A549 (cell line): ENCODE data around the gene RIC1. TPM values are rescaled to one million over a fixed set of nuclear protein-coding genes. Genes with fewer than 3 reads are reported as not detected.

Experiments
- ATAC-seq, 2 experiments: fragments of 200-7000 bp in 1 of 2; fragments of >200 bp in 1 of 2; cut with Nextera tagmentation in 1 of 2; cut with Tn5 transposase in 1 of 2; 3 replicates each; pipeline versions ENCODE4 v1.8.0 to v1.9.1; 2018 to 2020; ENCODE audit warnings: mild to moderate bottlenecking in 1 of 2, moderate library complexity in 1 of 2
- CTCF ChIA-PET: fragments of 300-600 bp; sonication (Branson Sonifier 250); formaldehyde crosslinking; extraction: SDS; loops from one replicate; lab custom pipeline; 2021; ENCODE audit warnings: antibody characterized with exemption, inconsistent platforms; lab: Yijun Ruan, JAX
- POLR2A ChIA-PET: fragments of 350-600 bp; formaldehyde crosslinking; extraction: SDS; loops from one replicate; lab custom pipeline; 2021; ENCODE audit warnings: antibody characterized with exemption, inconsistent platforms; lab: Yijun Ruan, JAX
- DNase-seq, 2 experiments: peaks; one replicate each; pipeline versions ENCODE4 v3.0.0 to v3.0.0-alpha.2; 2011 to 2016; ENCODE audit warnings: low read depth in 1 of 2, low spot score in 1 of 2
- FAIRE-seq: peaks from 2 replicates; lab custom pipeline; 2011; peaks lifted over from hg19 to GRCh38; lab: Jason Lieb, UNC
- H3K27ac ChIP-seq, 2 experiments: fragments of >200 bp; sonication (Bioruptor Twin); formaldehyde crosslinking; 3 replicates each; pipeline ENCODE4 v1.5.1; 2016 to 2017
- H3K4me1 ChIP-seq: fragments of >200 bp; sonication (Bioruptor Twin); formaldehyde crosslinking; 3 replicates; pipeline ENCODE4 v1.6.1; 2016
- H3K4me2 ChIP-seq: fragments of >200 bp; sonication (Bioruptor Twin); formaldehyde crosslinking; 3 replicates; pipeline ENCODE4 v1.6.1; 2016
- H3K4me3 ChIP-seq: fragments of >200 bp; sonication (Bioruptor Twin); formaldehyde crosslinking; 3 replicates; pipeline ENCODE4 v1.5.1; 2016
- H3K9me3 ChIP-seq: fragments of >200 bp; sonication (Bioruptor Twin); formaldehyde crosslinking; 3 replicates; pipeline ENCODE4 v1.6.1; 2016
- CHD4 ChIP-seq: fragments of 200-600 bp; sonication (generic); IDR thresholded peaks from 2 replicates; pipeline ENCODE4 v1.6.1; 2016; ENCODE audit warnings: antibody characterized with exemption, mild to moderate bottlenecking, borderline replicate concordance
- EHF ChIP-seq: fragments of 250-450 bp; sonication (Bioruptor Pico); IDR thresholded peaks from 2 replicates; pipeline ENCODE4 v1.5.0; 2020; ENCODE audit warnings: mild to moderate bottlenecking
- EP300 ChIP-seq, 2 experiments: fragments of >200 bp; sonication (Bioruptor Twin); formaldehyde crosslinking; IDR thresholded peaks; 2 replicates in 1 of 2; 3 replicates in 1 of 2; pipeline ENCODE4 v1.6.1; 2016 to 2017
- FOSB ChIP-seq: fragments of 250-450 bp; sonication (Bioruptor Pico); IDR thresholded peaks from 2 replicates; pipeline ENCODE4 v1.5.0; 2020; ENCODE audit warnings: mild to moderate bottlenecking, moderate library complexity
- FOXS1 ChIP-seq: fragments of 250-450 bp; sonication (Bioruptor Pico); IDR thresholded peaks from 2 replicates; pipeline ENCODE4 v1.5.0; 2020; ENCODE audit warnings: mild to moderate bottlenecking, moderate library complexity
- HOXB13 ChIP-seq: fragments of 250-450 bp; sonication (Bioruptor Pico); IDR thresholded peaks from 2 replicates; pipeline ENCODE4 v1.5.0; 2020; ENCODE audit warnings: low read depth, mild to moderate bottlenecking, moderate library complexity
- KDM1A ChIP-seq: fragments of 200-600 bp; sonication (generic); IDR thresholded peaks from 2 replicates; pipeline ENCODE4 v1.6.1; 2016; ENCODE audit warnings: low read depth, mild to moderate bottlenecking
- MAZ ChIP-seq: fragments of 150-350 bp; IDR thresholded peaks from 2 replicates; pipeline ENCODE4 v1.6.1; 2014; ENCODE audit warnings: antibody characterized with exemption, low read depth, low read length, borderline replicate concordance
- NFE2L2 ChIP-seq: fragments of 150-350 bp; conservative IDR thresholded peaks from 2 replicates; pipeline ENCODE4 v1.6.1; 2014; ENCODE audit warnings: low read length
- NR3C1 ChIP-seq: fragments of >200 bp; sonication (Bioruptor Twin); formaldehyde crosslinking; IDR thresholded peaks from 3 replicates; pipeline ENCODE4 v1.6.1; 2017
- POLR2A ChIP-seq: IDR thresholded peaks from 2 replicates; pipeline ENCODE4 v1.6.1; 2012; ENCODE audit warnings: mild to moderate bottlenecking, low read length
- RCOR1 ChIP-seq: fragments of 150-350 bp; IDR thresholded peaks from 2 replicates; pipeline ENCODE4 v1.6.1; 2014; ENCODE audit warnings: antibody characterized with exemption, low read length, low read depth
- RNF2 ChIP-seq: fragments of 200-600 bp; sonication (generic); IDR thresholded peaks from 2 replicates; pipeline ENCODE4 v1.6.1; 2016; ENCODE audit warnings: low read depth, mild to moderate bottlenecking, antibody characterized with exemption, moderate library complexity, borderline replicate concordance
- SREBF2 ChIP-seq: fragments of 450-650 bp; IDR thresholded peaks from 2 replicates; pipeline ENCODE4 v1.6.1; 2014; ENCODE audit warnings: mild to moderate bottlenecking, moderate library complexity
- TP53 ChIP-seq: fragments of 250-450 bp; sonication (Bioruptor Pico); IDR thresholded peaks from 2 replicates; pipeline ENCODE4 v1.5.0; 2021; ENCODE audit warnings: mild to moderate bottlenecking, moderate library complexity
- ZFP36 ChIP-seq: fragments of 450-650 bp; IDR thresholded peaks from 2 replicates; pipeline ENCODE4 v1.6.1; 2014; ENCODE audit warnings: borderline replicate concordance; ENCODE audit not compliant: partially characterized antibody
- ZNF302 ChIP-seq: fragments of 250-450 bp; sonication (Bioruptor Pico); IDR thresholded peaks from 2 replicates; pipeline ENCODE4 v1.9.0; 2021; ENCODE audit warnings: inconsistent platforms, mild to moderate bottlenecking, moderate library complexity
- WGBS: methylation state at CpG from one replicate; pipeline ENCODE4 v1.1.6; 2017; ENCODE audit errors: missing lambda C conversion rate; 5-methylcytosine and 5-hydroxymethylcytosine counted together
- polyA plus RNA-seq, 4 experiments: library from polyadenylated mRNA; depleted of rRNA in 3 of 4; stranded (reverse); fragments of >200 nt; fragmentation: RNase III in 1 of 4; extraction: RNeasy Plus Mini Kit Qiagen cat#74134 plus additional on column Dnase treatment in 1 of 4; gene quantifications; 2 replicates in 3 of 4; 3 replicates in 1 of 4; pipeline ENCODE4 v1.2.3, GENCODE V29; 2011 to 2017
- TF ChIP-seq, protein P1 (sequence below): fragments of 250-450 bp; sonication (Bioruptor Pico); IDR thresholded peaks from 2 replicates; pipeline ENCODE4 v1.5.0; 2020; ENCODE audit warnings: low read depth, mild to moderate bottlenecking, moderate library complexity
- TF ChIP-seq, protein P2 (sequence below): fragments of 450-650 bp; IDR thresholded peaks from 2 replicates; pipeline ENCODE4 v1.6.1; 2014; ENCODE audit warnings: antibody characterized with exemption

Gene RIC1
- polyA plus RNA-seq, 2 of the 4 experiments (the other 2 are of a cell fraction) = 10.7 to 26.8 TPM

DNA sequence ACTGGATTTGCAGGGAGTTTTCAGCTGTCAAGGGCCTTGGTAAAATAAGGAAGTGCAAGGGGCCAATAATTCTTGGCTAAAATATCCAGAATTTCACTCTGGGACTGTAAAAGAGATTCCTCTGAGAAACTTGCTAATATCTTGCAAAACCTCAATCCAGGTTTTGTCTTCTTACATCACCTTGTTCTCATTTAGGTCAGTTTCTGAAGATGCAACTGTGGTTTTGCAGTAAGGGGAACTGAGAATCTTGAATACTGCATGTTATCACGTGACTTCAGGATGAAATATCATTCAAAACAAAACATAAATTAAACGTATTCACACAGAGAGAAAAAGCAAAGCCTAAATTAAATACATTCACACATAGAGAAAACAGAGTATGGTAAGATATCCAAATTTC, 35.0 kb upstream of the RIC1 start:
- CTCF ChIA-PET = interaction anchor here (0.6 to 7.9 kb wide), 4 partner anchors 11 to 408 kb away, joined by 4 to 48 read pairs (median 4); partner anchors contain the start of gene CD274
- no peak for ATAC-seq

DNA sequence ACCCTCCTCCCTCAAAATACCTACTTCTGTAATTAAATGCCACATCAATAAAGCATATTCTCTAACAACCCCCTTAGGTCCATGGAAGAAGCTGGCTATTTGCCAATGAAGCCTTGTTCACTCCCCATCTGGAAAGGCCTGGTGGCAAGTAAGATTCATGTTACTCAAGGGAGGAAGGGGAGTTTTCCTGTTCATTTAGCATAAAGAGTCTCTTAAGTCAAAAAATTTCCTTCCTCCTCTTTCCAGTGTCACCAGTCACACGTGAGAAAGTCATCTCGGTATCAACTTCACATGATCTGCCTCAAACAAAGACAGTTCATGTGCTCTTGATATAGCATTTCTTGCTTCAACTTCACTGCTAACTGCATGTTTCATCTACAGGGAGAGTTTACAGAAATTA, 32.7 kb upstream of the RIC1 start:
- H3K4me1 ChIP-seq = no peaks in the 10 kb centered on the region
- H3K9me3 ChIP-seq = no peaks in the 10 kb centered on the region
- ATAC-seq (no peak), FAIRE-seq (no peak), DNase-seq (no peak)
- POLR2A ChIA-PET = no interaction called here
- H3K4me3 ChIP-seq = no peak overlapping the region
- CTCF ChIA-PET = interaction anchor here (1.0 to 7.9 kb wide), 7 partner anchors 120 to 834 kb away, joined by 3 to 48 read pairs (median 5); partner anchors contain the start of genes CD274 and INSL6
- no peak overlapping the region for H3K27ac ChIP-seq
- WGBS = 84% methylated on average over 2 of the region's 2 CpGs
- H3K4me2 ChIP-seq = no peak overlapping the region
- no peak for TF ChIP-seq TP53 (CRISPR knock-in tag)
- TF ChIP-seq EP300 (IDR thresholded peaks at IDR 0.05) = no peak

More for the DNA sequence above, 35.0 kb upstream of the RIC1 start:
- WGBS = 60% methylated on average over 2 of the region's 2 CpGs
- POLR2A ChIA-PET = no interaction called here
- TF ChIP-seq ZFP36 (no peak), EHF (CRISPR knock-in tag) (no peak), NFE2L2 (no peak), ZNF302 (CRISPR knock-in tag) (no peak)
- TF ChIP-seq, all 56 proteins: peak for 0
- DNase-seq (no peak), FAIRE-seq (no peak)
- no peak overlapping the region for H3K4me3 ChIP-seq
- H3K4me1 ChIP-seq = no peaks in the 10 kb centered on the region
- H3K9me3 ChIP-seq = no peaks in the 10 kb centered on the region
- no peak overlapping the region for H3K27ac ChIP-seq
- no peak overlapping the region for H3K4me2 ChIP-seq

DNA sequence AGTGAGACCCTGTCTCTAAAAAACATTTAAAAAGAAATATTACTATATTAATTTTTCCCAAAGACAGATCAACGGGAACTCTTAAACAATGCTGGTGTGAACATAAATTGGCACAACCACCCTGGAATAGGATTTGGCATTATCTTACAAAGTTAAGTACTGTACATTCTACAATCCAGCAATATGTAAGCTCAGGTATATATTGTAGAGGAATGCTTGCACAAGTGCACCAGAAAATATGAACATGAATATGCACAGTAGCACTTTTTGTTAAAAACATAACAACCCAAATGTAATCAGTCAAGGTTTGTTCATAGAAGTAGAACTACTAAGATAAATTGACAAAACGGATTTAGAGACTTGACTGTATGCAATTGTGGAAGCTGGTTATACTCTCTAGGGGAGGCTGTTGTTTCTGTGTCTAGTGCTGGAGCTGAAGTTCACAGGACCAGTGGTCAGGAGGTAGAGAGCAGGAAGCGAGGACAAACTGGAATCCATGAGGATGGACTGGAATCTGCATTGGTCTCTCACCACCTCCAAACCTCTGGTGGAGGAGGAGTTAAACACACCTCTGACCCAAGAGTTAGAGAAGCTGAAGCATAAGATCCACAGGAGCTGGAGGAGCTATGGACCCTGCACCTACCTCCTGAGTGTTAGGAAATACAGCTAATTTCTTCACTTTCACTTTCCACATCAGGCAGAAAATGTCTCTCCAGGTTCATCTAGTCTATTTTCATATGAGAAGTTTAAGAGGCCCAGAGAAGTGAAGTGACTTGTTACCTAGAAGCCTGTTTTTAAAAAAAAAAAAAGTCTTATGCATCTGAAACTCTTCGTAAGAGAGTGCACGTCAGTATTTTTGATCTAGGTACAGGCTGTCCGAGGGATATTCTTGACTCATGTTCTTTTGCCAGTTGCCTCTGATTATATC, 20.3 kb upstream of the RIC1 start:
- TF ChIP-seq CHD4 = no peak
- TF ChIP-seq RNF2 = no peak
- no peak for TF ChIP-seq HOXB13 (CRISPR knock-in tag)
- Histone ChIP-seq H3K27ac (no peak overlapping the region), H3K9me3 (no peaks in the 10 kb centered on the region), H3K4me1 (no peaks in the 10 kb centered on the region), H3K4me3 (no peak overlapping the region), H3K4me2 (peak overlapping the region; percentile 18; the same call in 1 of the 3 replicates)
- ATAC-seq (peak; percentile 19 to 71; a peak in 3 of 6 replicates), DNase-seq (no peak), FAIRE-seq (peak; percentile 82)
- WGBS = 80% methylated on average over 6 of the region's 6 CpGs
- ChIA-PET POLR2A (interaction anchor here (0.7 to 0.8 kb wide), 2 partner anchors 13 to 15 kb away, joined by 3 to 4 read pairs; no protein-coding TSS in a partner anchor), CTCF (interaction anchor here (0.7 to 1.5 kb wide), 4 partner anchors 8 to 1763 kb away, joined by 3 to 6 read pairs (median 5); no protein-coding TSS in a partner anchor)

DNA sequence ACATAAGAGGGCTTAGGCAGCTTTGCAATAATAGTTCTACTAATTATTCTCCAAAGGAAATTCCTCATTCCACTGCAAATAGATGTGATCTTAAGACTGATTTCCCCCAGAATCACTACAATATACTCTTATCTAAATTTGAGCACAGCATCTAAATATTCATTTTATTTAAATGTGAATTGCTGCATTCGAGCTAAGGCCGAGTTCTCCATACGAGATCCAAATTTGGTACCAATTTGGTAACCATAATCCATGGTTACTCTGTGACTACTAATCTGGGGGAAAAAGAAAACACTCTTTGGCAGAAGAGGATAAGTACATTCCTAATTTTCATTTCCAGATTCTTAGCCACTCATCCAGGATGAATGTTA, 19.7 kb upstream of the RIC1 start:
- Histone ChIP-seq H3K9me3 (no peaks in the 10 kb centered on the region), H3K4me3 (no peak overlapping the region), H3K27ac (no peak overlapping the region), H3K4me2 (peak overlapping the region; percentile 18; the same call in 1 of the 3 replicates), H3K4me1 (no peaks in the 10 kb centered on the region)
- TF ChIP-seq, protein P1, sequence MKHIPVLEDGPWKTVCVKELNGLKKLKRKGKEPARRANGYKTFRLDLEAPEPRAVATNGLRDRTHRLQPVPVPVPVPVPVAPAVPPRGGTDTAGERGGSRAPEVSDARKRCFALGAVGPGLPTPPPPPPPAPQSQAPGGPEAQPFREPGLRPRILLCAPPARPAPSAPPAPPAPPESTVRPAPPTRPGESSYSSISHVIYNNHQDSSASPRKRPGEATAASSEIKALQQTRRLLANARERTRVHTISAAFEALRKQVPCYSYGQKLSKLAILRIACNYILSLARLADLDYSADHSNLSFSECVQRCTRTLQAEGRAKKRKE = no peak
- no peak for FAIRE-seq
- CTCF ChIA-PET = interaction anchor here (1.5 to 1.6 kb wide), 2 partner anchors 9 to 19 kb away, joined by 4 to 6 read pairs; no protein-coding TSS in a partner anchor
- POLR2A ChIA-PET = interaction anchor here (0.8 kb wide), 1 partner anchor 12 kb away, joined by 3 read pairs; no protein-coding TSS in a partner anchor
- WGBS = 87% methylated on average over 3 of the region's 3 CpGs
- no peak for ATAC-seq
- DNase-seq = no peak

DNA sequence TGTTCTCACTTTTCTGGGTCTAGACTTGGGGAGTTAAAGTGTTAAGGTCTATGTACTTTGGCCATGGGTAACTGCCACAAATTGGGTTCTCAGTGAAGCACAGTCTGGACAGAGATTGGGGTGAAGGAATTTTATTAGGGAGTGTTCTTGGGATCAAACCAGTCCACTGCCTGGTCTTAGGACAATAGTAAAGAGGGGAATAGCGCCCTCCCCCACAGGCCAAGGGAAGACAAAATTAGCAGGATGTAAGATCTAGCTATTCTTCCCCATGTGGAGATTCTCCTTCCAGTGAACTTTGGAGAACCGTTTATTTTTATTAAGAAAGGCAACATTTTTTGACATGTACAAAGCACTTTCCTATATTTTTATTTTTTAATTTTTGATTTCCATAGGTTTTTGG, 18.4 kb upstream of the RIC1 start:
- ATAC-seq (no peak), DNase-seq (no peak), FAIRE-seq (no peak)
- H3K9me3 ChIP-seq = no peaks in the 10 kb centered on the region
- TF ChIP-seq FOXS1 (CRISPR knock-in tag) (no peak), RCOR1 (no peak), SREBF2 (no peak), NR3C1 (no peak), MAZ (no peak), POLR2A (no peak), KDM1A (no peak), CHD4 (no peak), HOXB13 (CRISPR knock-in tag) (no peak), FOSB (CRISPR knock-in tag) (no peak), RNF2 (no peak)
- TF ChIP-seq, protein P2, sequence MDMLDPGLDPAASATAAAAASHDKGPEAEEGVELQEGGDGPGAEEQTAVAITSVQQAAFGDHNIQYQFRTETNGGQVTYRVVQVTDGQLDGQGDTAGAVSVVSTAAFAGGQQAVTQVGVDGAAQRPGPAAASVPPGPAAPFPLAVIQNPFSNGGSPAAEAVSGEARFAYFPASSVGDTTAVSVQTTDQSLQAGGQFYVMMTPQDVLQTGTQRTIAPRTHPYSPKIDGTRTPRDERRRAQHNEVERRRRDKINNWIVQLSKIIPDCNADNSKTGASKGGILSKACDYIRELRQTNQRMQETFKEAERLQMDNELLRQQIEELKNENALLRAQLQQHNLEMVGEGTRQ = no peak
- ChIA-PET POLR2A (no interaction called here), CTCF (interaction anchor here (1.3 to 3.5 kb wide), 3 partner anchors 10 to 21 kb away, joined by 4 to 17 read pairs (median 5); no protein-coding TSS in a partner anchor)
- no peak overlapping the region for H3K27ac ChIP-seq
- WGBS = 22% methylated on average over 2 of the region's 2 CpGs
- H3K4me3 ChIP-seq = no peak overlapping the region
- no peak overlapping the region for H3K4me2 ChIP-seq
- H3K4me1 ChIP-seq = no peaks in the 10 kb centered on the region
